Activated naive CD4-positive, alpha-beta T cell treated with anti-CD3 and anti-CD28 coated beads for 36 hours (primary cell): Measurements from ENCODE around the gene RPL9. TPM values are rescaled to one million over a fixed set of nuclear protein-coding genes. Genes with fewer than 3 reads are reported as not detected.
"Not testable (repeated sequence)": the region's sequence is repeated elsewhere in the genome, so short reads cannot be mapped to it uniquely, and the experiment has no call there.

Source experiments
- CTCF ChIA-PET: fragments of 350-600 bp; sonication (Branson Sonifier 250); formaldehyde crosslinking; loops from one replicate; lab custom pipeline; 2021; ENCODE audit warnings: antibody characterized with exemption; lab: Charles Lee
- DNase-seq: peaks from one replicate; pipeline ENCODE4 v3.0.0-alpha.2; 2020
- H3K27ac Mint-ChIP-seq: one replicate; pipeline ENCODE4 v1.8.0; 2021; ENCODE audit warnings: mild to moderate bottlenecking, mixed read lengths
- H3K27me3 Mint-ChIP-seq: one replicate; pipeline ENCODE4 v1.8.0; 2021; ENCODE audit warnings: low read depth, mixed read lengths
- H3K36me3 Mint-ChIP-seq: one replicate; pipeline ENCODE4 v1.8.0; 2021; ENCODE audit warnings: low read depth, mixed read lengths
- H3K4me1 Mint-ChIP-seq: one replicate; pipeline ENCODE4 v1.8.0; 2021; ENCODE audit warnings: low read depth, mixed read lengths
- H3K4me3 Mint-ChIP-seq: one replicate; pipeline ENCODE4 v1.8.0; 2021; ENCODE audit warnings: mild to moderate bottlenecking, moderate library complexity, mixed read lengths
- H3K9me3 Mint-ChIP-seq: one replicate; pipeline ENCODE4 v1.8.0; 2021; ENCODE audit warnings: mixed read lengths
- intact Hi-C: fragments of 100-400 bp; cut with micrococcal nuclease; formaldehyde crosslinking; loops from one replicate; pipeline ENCODE4 v1.15.1; 2023
- total RNA-seq, 2 experiments: library from RNA; stranded (reverse); gene quantifications; one replicate each; pipeline ENCODE4 v1.2.3, GENCODE V29; 2021

Gene RPL9
- 1,000 to 10,000 TPM; 2,383 to 2,428 TPM for total RNA-seq

DNA sequence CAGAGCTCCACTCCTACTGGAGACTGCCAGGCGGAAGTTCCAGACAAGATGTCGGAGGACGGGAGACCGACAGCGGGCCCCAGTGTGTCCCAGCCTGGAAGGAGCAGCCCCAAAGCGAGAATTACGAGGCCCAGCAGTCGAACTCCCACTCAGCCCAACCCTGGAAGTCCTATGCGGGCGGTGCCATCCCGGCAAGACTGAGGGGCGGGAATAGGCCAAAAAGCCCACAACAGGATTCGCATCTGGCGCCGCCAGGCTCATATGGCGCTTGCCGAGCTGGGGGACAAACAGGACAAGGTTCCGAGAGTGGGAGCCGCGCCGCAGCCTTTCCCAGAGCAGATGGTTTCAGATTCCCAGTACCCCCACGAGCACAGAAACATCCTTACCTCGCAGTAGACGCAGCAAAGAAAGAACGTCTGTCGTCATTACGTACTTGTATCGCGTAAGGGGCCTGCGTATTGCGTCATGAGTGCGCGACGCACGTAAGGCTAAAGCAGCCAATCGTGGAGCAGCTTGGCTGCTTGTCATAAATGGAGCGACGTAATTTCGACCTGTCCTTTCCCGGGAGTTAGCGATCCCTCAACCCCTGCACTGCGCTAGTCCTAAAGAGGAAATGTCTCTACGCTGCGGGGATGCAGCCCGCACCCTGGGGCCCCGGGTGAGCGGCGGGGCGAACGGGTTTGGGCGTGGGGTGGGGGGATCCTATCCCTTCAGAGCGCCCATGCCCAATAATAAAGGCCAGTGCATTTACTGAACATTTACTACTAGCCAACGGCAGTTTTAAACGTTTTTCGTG lies at the start of gene RPL9, which contains the start of gene LIAS:
Gene RPL9 (minus strand): TSS at position 418 of the 796 bp plus-strand sequence. CDS start 483 bp downstream, outside the sequence.
Gene LIAS (plus strand): TSS at position 552 of the 796 bp plus-strand sequence. CDS start 62 bp downstream, at position 614.
- CTCF ChIA-PET: interaction anchor here (0.6 to 4.2 kb wide), 3 partner anchors 11 to 65 kb away, joined by 3 to 27 read pairs (median 11); no protein-coding TSS in a partner anchor
- Mint-ChIP-seq H3K9me3 (no peaks in the 10 kb centered on the region), H3K4me1 (peaks cover 48% of the 10 kb centered on the region), H3K27me3 (no peaks in the 10 kb centered on the region), H3K27ac (peak within 1 kb of the TSS; percentile 98), H3K36me3 (peaks cover 64% of the 10 kb centered on the region), H3K4me3 (peak within 1 kb of the TSS; percentile 91)
- peak; percentile 95 for DNase-seq
- intact Hi-C loops: loop anchor here (1.0 to 10.0 kb wide), 13 partner anchors 11 to 849 kb away; partner anchors contain the start of genes PDS5A, RFC1, TMEM156 and UBE2K

DNA sequence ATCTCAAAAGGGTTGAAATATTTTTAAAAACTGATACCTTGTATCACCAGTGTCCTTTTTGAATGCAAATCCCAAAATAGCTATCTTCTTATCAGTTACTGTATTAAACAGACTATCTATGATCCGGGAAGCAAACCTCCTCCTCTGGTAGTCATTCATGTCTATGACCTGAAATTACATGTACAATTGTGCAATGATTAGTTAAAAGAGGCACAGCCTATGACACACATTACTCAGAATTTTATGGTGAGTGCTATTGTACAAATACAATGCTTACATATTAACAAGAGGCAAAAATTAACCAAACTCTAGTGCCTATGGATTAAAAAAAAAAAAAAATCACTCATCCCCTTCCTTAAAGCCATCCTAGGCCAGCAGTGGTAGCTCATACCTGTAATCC lies 46.9 kb upstream of the RPL9 start:
- CTCF ChIA-PET: interaction anchor here (1.2 kb wide), 1 partner anchor 125 kb away, joined by 3 read pairs; no protein-coding TSS in a partner anchor
- no peaks in the 10 kb centered on the region for H3K9me3 Mint-ChIP-seq
- intact Hi-C loops: no loop called here
- peaks cover 10% of the 10 kb centered on the region for H3K36me3 Mint-ChIP-seq
- H3K27ac Mint-ChIP-seq: no peak overlapping the region
- no peaks in the 10 kb centered on the region for H3K4me1 Mint-ChIP-seq
- no peak for DNase-seq
- H3K27me3 Mint-ChIP-seq: no peaks in the 10 kb centered on the region
- no peak overlapping the region for H3K4me3 Mint-ChIP-seq

DNA sequence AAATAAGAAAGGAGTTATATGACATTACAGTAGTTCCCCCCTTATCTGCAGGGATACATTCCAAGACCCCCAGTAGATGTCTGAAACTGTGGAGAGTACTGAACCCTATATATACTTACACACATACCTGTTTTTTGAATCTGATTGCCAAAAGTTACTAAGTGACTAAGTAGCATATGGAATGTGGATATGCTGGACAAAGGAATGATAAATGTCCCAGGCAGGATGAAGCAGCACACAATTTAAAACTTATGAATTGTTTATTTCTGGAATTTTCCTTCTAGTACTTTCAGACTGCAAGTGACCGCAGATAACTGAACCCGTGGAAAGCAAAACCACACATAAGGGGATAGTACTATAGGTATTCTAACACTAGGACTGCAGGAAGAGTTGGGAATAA lies 45.8 kb upstream of the RPL9 start:
- no peak for DNase-seq
- CTCF ChIA-PET: no interaction called here
- no peak overlapping the region for H3K4me3 Mint-ChIP-seq
- peaks cover 12% of the 10 kb centered on the region for H3K36me3 Mint-ChIP-seq
- intact Hi-C loops: no loop called here
- H3K27ac Mint-ChIP-seq: no peak overlapping the region
- H3K9me3 Mint-ChIP-seq: no peaks in the 10 kb centered on the region
- H3K27me3 Mint-ChIP-seq: no peaks in the 10 kb centered on the region
- no peaks in the 10 kb centered on the region for H3K4me1 Mint-ChIP-seq

DNA sequence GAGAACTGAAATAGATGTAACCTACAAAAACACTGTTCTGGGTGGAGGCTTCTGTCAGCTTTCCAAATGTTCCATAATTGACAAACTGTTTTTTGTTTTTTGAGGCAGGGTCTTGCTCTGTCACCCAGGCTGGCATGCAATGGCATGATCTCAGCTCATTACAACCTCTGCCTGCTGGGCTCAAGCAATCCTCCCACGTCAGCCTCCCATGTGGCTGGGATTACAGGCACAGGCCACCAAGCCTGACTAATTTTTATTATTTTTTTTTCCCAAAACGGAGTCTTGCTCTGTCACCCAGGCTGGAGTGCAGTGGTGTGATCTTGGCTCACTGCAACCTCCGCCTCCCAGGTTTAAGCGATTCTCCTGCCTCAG lies 43.9 kb upstream of the RPL9 start:
- H3K4me3 Mint-ChIP-seq, intact Hi-C loops, H3K27ac Mint-ChIP-seq, H3K4me1 Mint-ChIP-seq, DNase-seq, CTCF ChIA-PET, H3K9me3 Mint-ChIP-seq, H3K27me3 Mint-ChIP-seq: not testable (repeated sequence)
- peaks cover 16% of the 10 kb centered on the region for H3K36me3 Mint-ChIP-seq

DNA sequence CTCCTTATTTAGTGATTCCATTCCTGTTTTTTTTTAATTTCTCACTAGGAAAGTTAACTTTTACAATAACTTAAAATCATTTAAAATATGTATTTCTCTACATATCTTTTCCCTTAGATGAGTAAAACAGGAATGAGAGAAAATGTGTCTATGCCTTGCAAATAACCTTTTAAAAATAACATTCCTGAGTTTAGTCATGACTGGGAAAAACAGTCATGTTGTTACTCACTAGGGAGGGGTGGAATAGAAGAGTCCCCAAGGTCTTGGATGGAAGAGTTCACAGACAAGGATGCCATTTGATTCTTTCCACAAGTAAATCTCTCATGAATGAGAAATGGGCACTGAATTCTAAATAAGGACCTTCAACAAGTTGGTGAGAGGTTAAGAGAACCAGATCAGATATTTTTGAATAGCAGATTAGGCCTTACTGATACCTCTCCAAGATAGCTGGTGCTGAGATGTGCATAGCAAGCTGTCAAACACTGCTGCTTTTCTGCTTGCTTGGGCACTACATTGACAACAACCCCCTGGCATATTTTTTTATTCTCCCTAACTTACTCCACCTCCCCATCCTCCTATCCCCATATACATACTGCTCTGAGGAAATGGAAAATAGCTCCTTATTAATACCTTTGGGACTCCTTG lies 43.4 kb upstream of the RPL9 start:
- Mint-ChIP-seq H3K27me3 (no peaks in the 10 kb centered on the region), H3K4me1 (no peaks in the 10 kb centered on the region), H3K9me3 (no peaks in the 10 kb centered on the region), H3K4me3 (no peak overlapping the region), H3K27ac (no peak overlapping the region), H3K36me3 (peaks cover 16% of the 10 kb centered on the region)
- no peak for DNase-seq
- intact Hi-C loops: no loop called here
- CTCF ChIA-PET: interaction anchor here (0.6 kb wide), 1 partner anchor 200 kb away, joined by 7 read pairs; no protein-coding TSS in a partner anchor

DNA sequence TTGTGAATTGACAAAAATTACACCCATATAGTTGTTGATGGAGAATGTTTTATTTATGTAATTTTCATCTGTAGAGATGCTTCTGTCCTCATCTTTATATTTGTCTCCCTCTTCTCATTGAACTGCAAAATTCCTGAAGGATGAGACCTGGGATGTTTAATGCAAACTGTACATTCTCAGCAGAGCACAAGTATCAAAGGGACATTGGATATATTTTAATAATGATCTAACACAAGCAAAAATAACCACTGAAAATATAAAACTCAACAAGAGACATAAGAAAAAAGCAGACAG lies 40.0 kb upstream of the RPL9 start:
- CTCF ChIA-PET: no interaction called here
- Mint-ChIP-seq H3K9me3 (no peaks in the 10 kb centered on the region), H3K27me3 (no peaks in the 10 kb centered on the region), H3K27ac (no peak overlapping the region), H3K4me3 (no peak overlapping the region), H3K4me1 (no peaks in the 10 kb centered on the region), H3K36me3 (peaks cover 10% of the 10 kb centered on the region)
- intact Hi-C loops: no loop called here
- no peak for DNase-seq

DNA sequence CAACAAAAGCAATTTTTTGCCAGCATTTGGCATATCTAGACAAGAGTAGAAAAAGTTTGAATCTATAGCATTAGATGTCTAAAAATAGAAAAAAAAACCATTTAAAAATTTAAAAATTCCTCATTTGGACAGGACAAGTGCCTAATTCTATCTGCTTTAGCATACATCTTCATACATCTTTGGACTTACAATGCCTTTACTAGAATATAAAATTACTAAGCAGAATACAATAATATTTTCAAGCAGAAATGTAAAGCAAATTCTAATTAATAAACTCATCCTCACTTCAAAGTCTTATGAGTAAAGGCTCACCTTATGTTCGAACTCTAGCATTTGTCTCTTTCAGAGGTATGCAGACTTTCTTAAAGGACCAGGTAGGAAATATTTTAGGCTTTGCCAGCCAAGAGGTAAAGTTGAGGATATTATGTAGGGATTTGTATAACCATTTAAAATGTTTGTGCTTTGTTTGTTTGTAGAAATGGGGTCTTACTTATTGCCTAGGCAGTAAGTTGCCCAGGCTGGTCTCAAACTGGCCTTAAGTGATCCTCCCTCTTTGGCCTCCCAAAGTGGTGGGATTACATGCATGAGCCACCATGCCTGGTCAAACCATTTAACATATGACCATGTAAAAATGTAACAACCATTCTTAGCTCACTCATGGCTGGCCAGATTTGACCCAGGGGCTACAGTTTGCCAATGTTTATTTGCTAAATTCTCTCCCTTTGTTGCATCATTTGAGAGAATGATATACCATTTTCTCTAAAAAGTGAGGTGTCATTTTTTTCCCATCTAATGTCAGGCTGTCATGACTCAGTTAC lies 39.4 kb upstream of the RPL9 start:
- DNase-seq: no peak
- Mint-ChIP-seq H3K27ac (no peak overlapping the region), H3K4me1 (no peaks in the 10 kb centered on the region), H3K4me3 (no peak overlapping the region), H3K9me3 (no peaks in the 10 kb centered on the region), H3K27me3 (no peaks in the 10 kb centered on the region), H3K36me3 (peaks cover 7% of the 10 kb centered on the region)
- intact Hi-C loops: no loop called here
- CTCF ChIA-PET: no interaction called here

DNA sequence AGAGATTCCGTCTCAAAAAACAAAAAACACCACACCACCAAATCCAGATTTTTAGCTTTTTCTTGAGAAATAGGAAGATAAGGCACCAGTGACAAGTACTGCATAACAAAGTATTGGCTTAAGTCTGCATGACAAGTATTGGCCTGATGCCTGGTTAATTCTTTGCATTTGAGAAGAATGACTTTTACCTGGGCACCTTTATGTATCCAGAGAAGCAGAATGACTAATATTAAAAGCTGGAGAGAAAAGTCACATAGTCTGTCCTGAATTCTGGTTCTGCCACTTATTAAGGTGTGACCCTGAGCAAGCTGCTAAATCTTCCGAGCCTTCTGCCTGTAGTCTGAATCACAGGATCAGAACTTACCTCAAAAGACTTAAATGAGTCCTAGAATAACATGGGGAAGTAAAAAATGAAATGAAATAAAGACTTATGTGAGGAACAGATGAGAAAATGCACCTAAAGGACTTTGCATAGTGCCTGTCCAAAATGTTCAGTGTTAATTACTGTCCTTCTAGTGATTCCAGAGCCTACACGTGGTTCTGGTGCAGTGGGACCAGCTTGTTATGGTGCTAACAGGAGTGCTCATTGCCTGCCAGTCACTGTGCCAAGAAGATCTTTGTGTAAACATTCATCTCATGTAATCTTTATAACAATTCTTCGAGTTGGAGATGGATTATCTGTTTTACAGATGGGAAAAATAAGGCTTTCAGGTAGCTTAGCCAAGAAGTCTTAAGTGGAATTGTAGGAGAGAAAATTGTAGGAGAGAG lies 36.9 kb upstream of the RPL9 start:
- H3K36me3 Mint-ChIP-seq: peaks cover 7% of the 10 kb centered on the region
- no peak overlapping the region for H3K4me3 Mint-ChIP-seq
- H3K27ac Mint-ChIP-seq: no peak overlapping the region
- no peak for DNase-seq
- no peaks in the 10 kb centered on the region for H3K9me3 Mint-ChIP-seq
- intact Hi-C loops: no loop called here
- no peaks in the 10 kb centered on the region for H3K27me3 Mint-ChIP-seq
- CTCF ChIA-PET: interaction anchor here (0.6 to 2.2 kb wide), 2 partner anchors 26 to 270 kb away, joined by 4 to 8 read pairs; no protein-coding TSS in a partner anchor
- H3K4me1 Mint-ChIP-seq: no peaks in the 10 kb centered on the region

DNA sequence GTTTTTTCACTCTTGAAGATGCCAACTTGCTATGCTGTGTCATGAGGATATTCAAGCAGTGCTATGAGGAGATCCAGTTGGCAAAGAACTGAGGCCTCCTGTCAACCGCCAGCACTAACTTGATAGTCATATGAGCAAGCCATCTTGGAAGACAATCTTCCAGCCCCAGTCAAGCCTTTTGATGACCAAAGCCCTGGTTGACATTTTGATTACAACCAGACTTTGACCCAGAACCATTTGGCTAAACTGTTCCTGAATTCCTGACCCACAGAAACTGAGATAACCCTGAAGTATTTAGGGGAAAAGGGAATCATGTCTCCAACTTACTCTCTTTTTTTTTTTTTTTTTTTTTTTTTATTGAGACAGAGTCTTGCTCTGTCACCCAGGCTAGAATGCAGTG lies 35.6 kb upstream of the RPL9 start:
- CTCF ChIA-PET: no interaction called here
- Mint-ChIP-seq H3K27me3 (no peaks in the 10 kb centered on the region), H3K27ac (no peak overlapping the region), H3K4me1 (no peaks in the 10 kb centered on the region), H3K4me3 (no peak overlapping the region), H3K36me3 (peaks cover 5% of the 10 kb centered on the region), H3K9me3 (no peaks in the 10 kb centered on the region)
- intact Hi-C loops: no loop called here
- no peak for DNase-seq

DNA sequence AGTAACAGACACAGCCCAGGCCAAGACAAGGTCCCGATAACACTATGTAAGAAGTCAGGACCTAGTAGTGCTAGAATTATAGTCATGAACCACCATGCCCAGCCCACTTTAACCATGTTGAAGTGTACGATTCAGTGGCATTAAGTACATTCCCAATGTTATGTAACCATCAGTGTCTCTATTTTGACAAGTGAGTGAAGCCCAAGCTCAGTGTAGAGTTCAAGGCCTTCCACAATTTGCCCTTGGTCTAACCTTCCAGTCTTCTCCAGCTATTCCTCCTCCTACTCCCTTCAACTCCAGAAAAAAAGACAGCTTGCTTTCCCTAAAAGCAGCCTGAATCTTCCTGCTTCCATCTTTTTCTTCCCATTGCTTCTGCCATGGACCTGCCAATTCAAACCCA lies 31.6 kb upstream of the RPL9 start:
- Mint-ChIP-seq H3K9me3 (no peaks in the 10 kb centered on the region), H3K4me3 (no peak overlapping the region), H3K27me3 (no peaks in the 10 kb centered on the region), H3K4me1 (no peaks in the 10 kb centered on the region), H3K27ac (no peak overlapping the region), H3K36me3 (no peaks in the 10 kb centered on the region)
- intact Hi-C loops: no loop called here
- CTCF ChIA-PET: interaction anchor here (0.6 kb wide), 1 partner anchor 315 kb away, joined by 3 read pairs; no protein-coding TSS in a partner anchor
- DNase-seq: no peak

DNA sequence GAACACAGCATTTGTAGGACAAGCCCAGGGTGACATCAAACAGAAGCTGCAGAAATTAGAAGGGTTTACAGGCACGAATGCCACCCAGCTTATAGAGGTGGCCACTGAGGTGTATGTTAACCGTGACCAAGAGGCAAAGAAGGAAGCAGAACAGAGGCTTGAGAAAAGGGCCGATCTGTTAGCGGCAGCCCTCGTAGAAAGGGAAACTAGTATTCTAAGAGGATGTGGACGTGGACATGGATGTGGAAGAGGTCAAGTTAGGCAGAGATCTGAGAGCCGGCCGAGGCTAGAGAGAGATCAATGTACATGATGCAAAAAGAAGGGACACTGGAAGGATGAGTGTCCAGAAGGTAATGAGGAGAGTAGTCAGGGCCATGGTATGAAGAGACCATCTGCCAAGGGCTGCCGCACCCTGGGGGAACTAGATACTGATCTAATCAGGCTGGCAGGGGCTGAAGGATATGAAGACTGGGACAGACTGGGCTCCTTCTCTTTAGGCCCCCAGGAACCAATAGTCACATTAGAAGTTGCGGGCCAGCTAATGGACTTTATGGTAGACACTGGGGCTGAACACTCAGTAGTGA lies 27.6 kb upstream of the RPL9 start:
- no peak for DNase-seq
- Mint-ChIP-seq H3K27ac (no peak overlapping the region), H3K4me3 (no peak overlapping the region), H3K9me3 (no peaks in the 10 kb centered on the region), H3K4me1 (no peaks in the 10 kb centered on the region), H3K36me3 (no peaks in the 10 kb centered on the region), H3K27me3 (no peaks in the 10 kb centered on the region)
- intact Hi-C loops: no loop called here
- CTCF ChIA-PET: interaction anchor here (0.6 kb wide), 1 partner anchor 512 kb away, joined by 3 read pairs; no protein-coding TSS in a partner anchor
